GM19025 (cell line): Measurements from ENCODE around the gene FAM193B.
A peak's percentile ranks its signal among the peaks of the same experiment; 100 is the strongest.
"Not testable (repeated sequence)": the region's sequence is repeated elsewhere in the genome, so short reads cannot be mapped to it uniquely, and the experiment has no call there.

Experiments used
- ATAC-seq: cut with Tn5 transposase; IDR thresholded peaks from one replicate; pipeline ENCODE4 v1.9.1; 2021; ENCODE audit warnings: mild to moderate bottlenecking, low read depth, moderate library complexity; ENCODE audit not compliant: unreplicated experiment

FAM193B gene

DNA sequence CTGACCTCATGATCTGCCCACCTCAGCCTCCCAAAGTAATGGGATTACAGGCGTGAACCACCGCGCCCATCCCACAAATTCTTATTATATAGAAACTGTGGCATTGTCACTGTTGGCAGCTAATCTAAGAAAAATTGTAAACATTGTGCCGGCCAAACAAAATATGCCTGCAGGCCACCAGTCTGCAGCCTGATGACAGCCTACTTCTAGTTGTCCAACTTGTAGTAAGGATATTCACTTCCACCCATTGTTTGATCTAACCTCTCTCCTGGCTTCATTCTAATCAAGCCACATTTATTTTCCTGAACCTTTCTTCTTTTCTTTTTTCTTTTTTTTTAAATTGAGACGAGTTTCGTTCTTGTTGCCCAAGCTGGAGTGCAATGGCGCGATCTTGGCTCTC lies 24.0 kb upstream of the FAM193B start:
- ATAC-seq: no peak

DNA sequence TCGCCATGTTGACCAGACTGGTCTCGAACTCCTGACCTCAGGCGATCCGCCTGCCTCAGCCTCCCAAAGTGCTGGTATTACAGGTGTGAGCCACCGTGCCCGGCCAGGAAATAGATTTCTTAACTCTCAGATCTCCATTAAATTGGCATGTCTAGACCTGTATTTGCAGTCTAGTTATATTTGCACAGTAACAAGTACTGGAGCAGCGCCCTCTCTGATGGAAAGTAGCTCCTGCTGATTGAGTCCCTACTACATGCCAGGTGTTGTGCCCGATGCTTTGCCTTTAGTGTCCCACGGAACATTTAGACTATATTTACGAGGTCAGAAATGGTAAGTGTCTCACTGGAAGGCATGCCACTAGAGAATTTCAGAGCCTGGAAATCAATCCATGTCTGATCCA lies 21.8 kb upstream of the FAM193B start:
- ATAC-seq: no peak

DNA sequence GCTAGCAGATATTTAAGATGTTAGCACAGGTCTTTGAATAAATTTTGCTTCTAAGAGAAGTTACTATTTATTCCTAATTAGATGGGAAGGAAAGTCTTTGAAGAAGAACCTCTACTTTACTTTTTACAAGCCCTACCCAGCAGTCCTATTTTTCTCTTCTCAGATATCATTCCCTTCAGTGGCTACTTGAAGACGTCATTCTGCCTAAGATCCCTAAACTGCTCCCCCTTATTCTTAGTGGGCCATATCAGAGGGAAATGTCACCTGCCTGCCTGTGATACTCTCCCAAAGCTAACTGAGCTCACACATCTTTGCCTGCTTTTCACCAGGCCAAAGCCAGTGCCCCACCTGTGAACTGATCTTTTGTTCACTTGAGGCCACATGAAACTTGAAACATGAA lies 21.1 kb upstream of the FAM193B start:
- no peak for ATAC-seq

DNA sequence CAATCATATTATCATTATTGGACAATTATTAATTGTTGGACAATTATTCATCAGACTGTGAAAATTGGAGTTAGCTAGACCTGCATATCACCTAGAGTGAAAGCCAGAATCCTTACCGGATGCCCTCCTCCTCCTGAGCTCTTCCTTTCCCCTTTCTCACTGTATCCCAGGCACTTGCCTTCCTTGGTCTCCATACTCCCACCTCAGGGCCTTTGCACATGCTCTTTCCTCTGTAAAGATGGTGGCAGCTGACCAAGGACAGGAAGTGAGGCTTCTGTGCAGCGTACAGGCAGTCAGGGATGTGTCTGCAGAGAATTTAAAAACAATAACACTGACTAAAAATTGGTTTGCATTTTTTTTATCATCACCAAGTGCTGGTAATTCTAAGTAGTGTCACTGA lies 15.5 kb upstream of the FAM193B start:
- no peak for ATAC-seq

DNA sequence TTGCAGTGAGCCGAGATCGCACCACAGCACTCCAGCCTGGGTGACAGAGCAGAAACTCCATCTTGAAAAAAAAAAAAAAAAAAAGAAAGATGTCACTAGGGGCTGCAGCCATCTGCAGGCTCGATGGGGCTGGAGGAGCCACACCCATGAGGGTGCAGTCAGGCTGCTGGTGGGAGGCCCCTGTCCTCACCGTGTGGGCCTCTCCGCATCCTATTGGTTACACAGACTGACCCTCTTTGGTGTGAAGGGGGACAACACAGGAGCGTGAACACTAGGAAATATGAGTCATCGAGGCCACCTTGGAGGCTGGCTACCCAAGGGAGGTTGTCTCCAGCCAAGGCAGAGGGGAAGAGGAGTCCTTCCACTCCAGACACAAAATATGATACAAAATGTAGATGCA lies 14.0 kb upstream of the FAM193B start:
- no peak for ATAC-seq

DNA sequence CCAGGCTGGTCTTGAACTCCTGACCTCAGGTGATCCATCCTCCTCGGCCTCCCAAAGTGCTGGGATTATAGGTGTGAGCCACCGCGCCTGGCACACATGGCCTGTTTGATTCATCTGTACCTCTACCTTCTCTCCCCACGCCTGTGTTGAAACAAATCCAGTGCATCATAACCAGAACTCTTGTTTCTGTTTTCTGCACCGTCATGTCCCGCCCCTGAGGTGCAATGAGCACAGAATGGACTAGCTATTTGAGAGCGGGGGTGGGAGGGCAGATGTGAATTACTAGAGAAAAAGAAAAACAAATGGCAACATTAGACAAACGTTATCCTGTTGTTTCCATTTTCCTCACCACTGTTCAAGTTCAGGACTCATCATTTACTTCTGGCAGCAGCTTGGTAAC lies 10.7 kb upstream of the FAM193B start:
- no peak for ATAC-seq

DNA sequence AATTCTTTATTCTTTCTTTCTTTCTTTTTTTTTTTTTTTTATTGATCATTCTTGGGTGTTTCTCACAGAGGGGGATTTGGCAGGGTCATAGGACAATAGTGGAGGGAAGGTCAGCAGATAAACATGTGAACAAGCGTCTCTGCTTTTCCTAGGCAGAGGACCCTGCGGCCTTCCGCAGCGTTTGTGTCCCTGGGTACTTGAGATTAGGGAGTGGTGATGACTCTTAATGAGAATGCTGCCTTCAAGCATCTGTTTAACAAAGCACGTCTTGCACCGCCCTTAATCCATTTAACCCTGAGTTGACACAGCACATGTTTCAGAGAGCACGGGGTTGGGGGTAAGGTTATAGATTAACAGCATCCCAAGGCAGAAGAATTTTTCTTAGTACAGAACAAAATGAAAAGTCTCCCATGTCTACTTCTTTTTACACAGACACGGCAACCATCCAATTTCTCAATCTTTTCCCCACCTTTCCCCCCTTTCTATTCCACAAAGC lies 5.1 kb upstream of the FAM193B start:
- ATAC-seq: not testable (repeated sequence)

DNA sequence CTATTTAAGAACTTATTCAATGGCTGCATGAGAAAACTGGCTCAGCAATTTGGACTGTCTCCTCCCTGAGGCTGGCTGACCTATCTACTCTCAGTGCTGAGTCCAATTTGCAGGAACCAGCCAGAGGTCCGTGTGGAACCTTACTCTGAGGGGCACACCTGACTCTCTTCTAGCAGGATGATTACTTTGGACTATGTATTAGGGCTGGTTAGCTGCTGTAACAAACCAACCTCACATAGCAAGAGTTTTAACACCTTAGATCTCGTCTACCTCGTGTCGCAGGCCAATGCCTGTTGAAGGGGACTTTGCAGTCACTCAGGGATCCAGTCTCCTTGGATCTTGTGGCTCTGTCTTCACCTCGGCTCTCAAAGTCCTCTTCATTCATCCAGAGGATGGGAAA lies 3.4 kb upstream of the FAM193B start:
- no peak for ATAC-seq

DNA sequence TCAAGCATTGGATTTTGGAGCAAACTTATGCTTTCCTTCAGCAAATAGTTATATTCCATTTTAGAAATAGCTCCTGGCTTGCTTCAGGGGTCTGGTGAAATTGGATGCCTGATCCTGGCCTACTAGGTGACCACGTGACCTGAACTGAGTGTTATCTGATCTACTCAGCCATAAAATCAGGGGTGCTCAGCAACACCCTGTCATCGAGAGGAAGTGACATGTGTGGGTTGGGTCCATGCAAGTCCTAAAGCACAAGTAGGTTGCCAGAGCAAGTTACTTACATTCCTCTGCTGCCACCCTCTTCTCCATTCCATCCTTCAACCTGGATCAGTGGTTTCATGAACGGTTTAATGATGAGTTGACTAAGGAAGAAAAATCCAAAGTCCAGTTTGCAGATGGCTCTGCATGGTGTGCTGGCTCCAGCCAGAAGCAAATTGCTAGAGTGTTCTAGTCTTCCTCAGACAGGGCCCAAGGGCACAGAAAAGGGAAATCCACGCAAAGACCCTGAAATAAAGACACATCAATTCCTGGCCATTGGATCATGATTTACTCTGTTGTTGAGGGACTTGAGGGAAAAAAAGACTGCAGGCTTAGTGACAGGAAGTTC lies 2.8 kb upstream of the FAM193B start:
- ATAC-seq: no peak

DNA sequence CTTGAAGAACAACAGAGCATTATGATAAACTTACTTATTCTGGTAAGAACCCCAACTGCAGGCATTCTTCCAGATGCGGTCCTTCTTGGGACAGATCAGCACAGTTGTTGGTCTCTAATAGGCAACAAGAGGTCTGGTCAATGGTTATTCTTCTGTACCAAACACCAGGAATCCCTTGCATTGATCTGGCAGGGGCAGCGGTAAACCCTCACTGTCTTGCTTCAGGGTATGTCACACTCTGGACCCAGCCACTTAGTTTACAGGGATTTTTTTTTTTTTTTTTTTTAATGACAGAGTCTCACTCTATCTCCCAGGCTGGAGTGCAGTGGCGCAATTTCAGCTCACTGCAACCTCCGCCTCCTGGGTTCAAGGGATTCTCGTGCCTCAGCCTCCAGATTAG lies 1.3 kb upstream of the FAM193B start:
- no peak for ATAC-seq

DNA sequence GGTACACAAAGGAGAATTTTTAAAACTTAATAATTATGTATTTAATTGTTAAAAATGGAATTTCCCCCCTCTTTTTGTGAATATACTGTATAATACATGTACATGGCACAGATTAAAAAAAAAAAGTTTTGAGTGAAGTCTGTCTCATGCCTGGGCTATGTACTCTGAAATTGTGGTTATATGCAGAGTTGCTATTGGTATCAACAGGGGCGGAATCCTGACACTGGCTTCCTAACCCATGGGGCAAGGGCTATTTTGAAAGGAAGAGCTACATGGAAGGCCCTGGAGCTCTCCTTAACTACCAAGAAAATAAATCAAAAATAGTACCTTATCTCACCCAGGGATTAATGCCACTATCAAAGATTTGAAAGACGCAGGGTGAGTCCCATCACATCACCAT lies 865 bp upstream of the FAM193B start:
- ATAC-seq: no peak

DNA sequence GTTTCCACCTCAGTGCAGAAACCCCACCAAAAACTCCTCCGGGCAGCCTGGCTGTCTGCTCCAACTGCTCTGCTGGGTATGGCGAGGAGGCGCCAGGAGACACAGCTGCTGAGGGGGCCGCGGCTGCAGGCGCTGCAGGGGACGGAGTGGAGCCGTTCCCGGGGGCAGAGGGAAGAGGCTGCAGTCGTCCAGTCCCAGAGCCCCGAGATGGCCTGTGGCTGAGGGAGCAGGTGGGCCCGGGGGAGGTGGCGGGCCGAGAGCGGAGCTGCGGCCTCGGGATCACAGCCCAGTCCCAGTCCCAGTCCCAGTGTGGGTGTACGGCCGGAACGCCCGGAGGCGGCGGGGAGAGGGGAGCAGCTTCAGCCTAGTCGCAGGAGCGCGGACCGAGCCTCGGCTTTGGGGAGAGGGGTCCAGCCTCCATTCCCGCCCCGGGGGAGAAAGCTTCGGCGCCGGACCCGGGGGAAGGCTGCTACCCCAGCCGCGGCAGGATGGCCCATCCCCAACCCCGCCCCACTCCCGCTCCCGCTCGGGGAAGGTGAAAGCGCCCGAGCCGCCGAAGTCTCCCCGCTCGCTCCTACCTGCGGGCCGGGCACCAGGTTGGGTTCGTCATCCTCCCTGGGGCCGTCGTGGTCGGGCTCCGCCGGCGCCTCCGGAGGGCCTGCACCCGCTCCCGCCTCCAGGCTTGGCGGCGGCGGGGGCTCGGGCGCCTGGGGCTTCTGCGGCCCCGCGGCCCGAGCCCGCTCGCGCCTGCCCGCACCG lies 513 bp downstream of the FAM193B start:
- ATAC-seq: peak; percentile 28

DNA sequence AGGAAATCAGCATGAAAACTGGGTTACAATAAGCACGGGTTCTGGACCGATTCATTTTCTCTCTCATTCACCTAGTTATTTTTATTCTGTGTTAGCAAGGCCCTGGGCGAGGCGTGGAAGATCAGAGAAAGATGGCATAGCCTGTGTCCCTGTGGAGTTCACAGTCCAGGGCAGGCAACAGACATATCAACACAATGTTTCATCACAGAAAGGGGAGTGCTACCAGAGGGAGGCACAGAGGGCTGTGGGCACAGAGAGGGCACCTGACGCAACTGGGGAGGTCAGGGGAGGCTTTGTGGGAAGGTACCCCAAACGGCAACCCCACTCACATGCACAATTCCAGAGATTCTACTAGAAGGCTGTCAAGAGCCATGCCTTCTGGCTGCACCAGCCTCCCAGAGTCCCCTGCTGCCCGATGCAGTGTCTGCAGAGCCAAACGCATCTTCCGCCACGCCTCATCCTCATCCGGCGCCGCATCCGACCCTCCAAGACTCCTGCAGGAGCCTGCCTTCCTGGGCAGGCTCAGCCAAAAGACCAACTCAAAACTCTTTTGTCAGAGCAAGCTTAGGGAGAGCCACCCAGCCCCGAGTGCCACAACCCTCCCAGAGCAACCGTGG lies 1.4 kb downstream of the FAM193B start:
- no peak for ATAC-seq

DNA sequence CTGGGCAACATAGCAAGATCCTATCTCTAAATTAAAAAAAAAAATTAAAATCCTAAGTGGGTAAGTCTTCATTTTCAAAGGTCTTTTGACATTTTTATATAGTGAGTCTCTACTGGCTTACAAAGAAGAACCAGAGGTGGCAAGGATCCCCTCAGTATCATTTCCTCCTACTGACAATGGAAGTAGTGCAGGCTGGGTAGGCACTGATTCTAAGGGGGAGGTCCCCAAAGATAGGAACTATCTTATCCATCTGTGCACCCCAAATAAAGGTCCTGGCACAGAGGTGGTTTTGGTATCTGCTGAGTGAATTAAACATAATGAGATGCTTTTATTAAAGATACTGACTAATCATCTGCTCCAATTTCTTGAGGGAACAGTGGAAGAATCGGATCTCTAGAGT lies 4.2 kb downstream of the FAM193B start:
- no peak for ATAC-seq

DNA sequence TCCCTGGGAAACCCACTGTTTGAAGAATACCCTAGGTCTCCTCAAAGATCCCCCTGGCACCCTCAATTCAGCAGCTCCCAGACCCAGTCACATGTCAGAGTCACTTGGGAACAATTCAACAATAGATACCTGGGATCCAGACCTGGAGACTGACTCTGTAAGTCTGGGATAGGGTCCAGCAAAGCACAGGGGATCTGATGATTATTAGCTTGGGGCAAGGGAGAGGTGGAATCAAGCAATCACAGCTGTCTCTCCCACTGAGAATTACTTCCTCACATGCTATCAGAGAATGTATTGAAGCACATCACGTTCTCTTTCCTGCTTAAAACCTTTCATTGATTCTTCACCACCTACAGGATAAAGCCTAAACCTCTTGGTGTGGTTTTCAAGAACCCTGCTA lies 5.9 kb downstream of the FAM193B start:
- ATAC-seq: no peak

DNA sequence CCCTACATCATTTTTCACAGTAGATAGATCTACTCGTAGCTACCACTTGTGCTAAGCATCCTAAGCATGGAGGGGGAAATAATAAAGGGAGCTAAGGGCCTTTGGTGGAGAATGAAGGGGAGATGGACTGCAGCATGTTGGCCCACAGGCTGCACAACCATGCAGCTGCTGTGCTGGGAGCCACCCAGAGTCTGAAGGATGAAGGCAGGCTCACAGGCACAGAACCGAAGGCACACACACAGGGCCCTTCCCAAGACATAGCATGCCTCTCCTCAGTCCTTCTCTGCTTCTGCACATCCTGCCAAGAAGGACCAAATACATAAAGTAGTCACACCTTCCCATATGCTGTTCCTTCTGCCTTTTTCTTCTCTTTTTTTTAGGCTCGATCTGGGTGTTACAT lies 6.6 kb downstream of the FAM193B start:
- ATAC-seq: no peak

DNA sequence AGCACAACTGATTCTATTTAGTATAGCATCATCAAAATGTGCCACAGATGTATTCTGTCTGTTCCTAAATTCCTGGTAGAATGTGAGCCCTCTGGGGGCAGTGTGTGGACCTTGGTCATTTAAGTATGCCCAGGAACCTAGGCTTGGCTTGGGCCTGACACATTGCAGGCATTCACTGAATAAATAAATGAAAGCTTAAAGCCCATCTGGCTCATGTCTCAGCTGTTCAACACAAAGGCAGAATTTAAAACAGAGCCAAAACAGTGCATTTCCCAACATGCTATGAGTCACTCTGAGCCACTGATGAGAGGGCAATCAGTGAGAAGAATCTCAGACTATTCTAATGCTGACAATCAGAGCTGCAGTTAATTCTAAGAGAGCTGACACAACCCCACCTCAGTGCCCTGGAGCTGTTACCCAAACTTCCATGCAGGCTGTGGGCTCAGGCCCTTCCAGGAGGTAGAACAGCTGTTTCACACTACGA lies 8.1 kb downstream of the FAM193B start:
- no peak for ATAC-seq

DNA sequence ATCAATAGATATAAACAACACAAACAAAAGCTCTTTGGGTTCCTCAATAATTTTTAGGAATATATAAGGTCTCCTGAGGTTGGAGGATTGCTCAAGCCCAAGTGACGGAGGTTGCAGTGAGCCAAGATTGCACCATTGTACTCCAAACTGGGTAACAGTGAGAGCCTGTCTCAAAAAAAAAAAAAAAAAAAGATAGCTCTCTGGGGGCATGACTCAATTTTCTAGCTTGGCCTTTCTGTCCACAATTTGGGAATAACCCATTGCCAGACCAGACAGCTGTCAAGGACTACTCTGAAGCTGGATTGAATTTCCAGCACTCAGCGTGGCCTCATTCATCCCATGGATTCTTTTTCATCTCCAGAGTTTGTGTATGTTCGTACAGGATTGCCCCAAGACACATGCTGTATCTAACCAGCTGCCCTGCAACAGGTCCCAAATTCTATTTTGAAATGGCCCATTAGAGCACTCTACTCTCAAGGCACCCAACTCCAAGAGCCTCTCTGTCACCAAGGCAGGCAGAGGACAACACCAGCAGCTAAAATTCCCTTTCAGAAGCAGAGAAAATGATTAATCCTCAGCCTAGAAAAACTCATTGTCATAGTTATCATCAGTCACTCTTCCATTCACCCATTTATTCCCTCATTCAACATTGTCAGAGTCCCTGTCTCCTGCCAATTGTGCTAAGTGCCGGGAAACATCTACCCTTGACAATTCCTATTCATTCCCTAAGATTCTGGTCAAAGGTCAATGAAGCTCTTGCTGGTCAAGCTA lies 8.7 kb downstream of the FAM193B start:
- no peak for ATAC-seq

DNA sequence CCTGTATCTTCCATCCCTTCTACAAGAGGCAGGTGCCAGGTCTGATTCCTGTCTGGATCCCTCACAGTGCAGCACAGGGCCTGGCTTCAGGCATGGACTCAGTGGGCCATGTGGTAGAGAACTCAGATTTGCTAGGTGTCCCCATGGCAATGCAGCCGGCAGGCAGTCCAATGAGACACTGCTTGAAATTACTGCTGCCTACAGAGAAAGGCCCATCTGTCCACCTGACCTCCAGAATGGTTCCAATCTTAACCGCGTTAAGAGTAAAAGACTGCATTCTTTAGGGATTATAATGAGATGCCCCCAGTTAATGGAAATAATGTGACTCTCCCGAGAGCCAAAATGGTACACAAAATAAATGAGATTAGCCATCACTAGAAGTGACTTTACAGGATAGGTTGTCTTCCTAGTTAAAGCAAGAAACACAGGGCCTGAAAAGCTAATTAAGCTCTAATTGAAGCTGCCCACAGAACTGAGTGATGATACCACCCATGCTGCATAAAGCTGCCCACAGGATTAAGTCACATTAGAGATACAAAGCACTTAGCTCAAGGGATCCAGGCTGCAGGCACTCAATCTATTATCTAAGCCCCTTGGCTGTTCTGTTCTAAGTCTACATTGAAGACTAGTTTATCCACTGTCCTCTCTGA lies 11.4 kb downstream of the FAM193B start:
- no peak for ATAC-seq

DNA sequence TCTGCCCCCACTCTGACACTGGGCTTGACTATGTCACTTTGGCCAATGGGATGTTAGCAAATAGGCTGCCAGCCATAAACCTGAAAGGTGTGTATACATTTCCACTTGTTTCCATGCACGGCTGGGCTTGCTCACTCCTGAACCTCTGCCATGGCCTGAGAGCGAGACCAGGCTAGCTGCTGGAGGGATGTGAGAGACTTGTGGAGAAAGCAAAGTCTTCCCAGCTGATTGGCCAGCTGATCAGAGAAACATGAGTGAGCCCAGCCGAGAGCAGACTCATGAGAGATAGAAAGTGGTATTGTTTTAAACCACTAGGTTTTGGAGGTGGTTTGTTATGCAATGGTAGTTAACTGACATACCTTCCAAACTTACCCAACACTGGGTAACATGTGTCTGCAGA lies 13.9 kb downstream of the FAM193B start:
- no peak for ATAC-seq
